Esophagus squamous epithelium (tissue), 4 donors: Measurements from ENCODE around the gene BRPF3.

Experiments
- POLR2A ChIP-seq, 4 donors: fragments of 450-650 bp; IDR thresholded peaks; one replicate each; pipeline ENCODE4 v1.6.1; 2017; ENCODE audit warnings: antibody characterized with exemption in 4 of 4, mild to moderate bottlenecking in 4 of 4, moderate library complexity in 3 of 4
- TF ChIP-seq, protein P1 (sequence below), 6 experiments: fragments of 450-650 bp in 4 of 6; fragments of 200-600 bp in 2 of 6; sonication (generic) in 2 of 6; IDR thresholded peaks; one replicate each; pipeline ENCODE4 v1.5.1; 2016 to 2019; ENCODE audit warnings: antibody characterized with exemption in 6 of 6, mild to moderate bottlenecking in 4 of 6, moderate library complexity in 4 of 6

DNA sequence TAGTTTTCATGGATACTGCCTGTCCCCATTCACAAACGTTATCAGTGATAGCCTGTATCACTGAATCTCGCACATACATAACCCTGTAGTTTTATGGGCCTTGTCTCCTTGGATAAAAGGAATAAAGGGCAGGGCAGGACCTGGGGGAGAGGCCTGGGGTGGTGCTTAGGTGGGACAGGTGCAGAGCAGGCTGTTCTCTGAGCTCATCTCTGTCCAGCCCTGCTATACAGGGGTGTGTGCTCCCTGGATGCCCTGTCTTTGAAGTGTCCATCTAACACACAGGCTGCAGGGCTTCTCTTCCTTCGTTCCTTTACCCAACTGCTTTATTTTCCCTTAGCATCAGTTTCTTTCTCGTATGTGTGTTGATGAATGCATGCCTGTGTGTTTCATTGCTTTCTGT, 26.4 kb downstream of the BRPF3 start:
- TF ChIP-seq, protein P1, sequence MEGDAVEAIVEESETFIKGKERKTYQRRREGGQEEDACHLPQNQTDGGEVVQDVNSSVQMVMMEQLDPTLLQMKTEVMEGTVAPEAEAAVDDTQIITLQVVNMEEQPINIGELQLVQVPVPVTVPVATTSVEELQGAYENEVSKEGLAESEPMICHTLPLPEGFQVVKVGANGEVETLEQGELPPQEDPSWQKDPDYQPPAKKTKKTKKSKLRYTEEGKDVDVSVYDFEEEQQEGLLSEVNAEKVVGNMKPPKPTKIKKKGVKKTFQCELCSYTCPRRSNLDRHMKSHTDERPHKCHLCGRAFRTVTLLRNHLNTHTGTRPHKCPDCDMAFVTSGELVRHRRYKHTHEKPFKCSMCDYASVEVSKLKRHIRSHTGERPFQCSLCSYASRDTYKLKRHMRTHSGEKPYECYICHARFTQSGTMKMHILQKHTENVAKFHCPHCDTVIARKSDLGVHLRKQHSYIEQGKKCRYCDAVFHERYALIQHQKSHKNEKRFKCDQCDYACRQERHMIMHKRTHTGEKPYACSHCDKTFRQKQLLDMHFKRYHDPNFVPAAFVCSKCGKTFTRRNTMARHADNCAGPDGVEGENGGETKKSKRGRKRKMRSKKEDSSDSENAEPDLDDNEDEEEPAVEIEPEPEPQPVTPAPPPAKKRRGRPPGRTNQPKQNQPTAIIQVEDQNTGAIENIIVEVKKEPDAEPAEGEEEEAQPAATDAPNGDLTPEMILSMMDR (IDR thresholded peaks at IDR 0.05), result no peak
- TF ChIP-seq POLR2A (IDR thresholded peaks at IDR 0.05), result no peak
